Stimulated activated CD4-positive, alpha-beta T cell treated with anti-CD3 and anti-CD28 coated beads, Interleukin-15, amount 100 ng/mL, for 1 hour (primary cell): ENCODE results near the gene LEMD3.

Source experiments
- DNase-seq, 2 donors: peaks; one replicate each; pipeline ENCODE4 v3.0.0-alpha.2; 2020; ENCODE audit warnings: low read depth in 1 of 2, low spot score in 1 of 2

Gene LEMD3

GRCh38 chr12:65168681-65169319, 583 bp upstream of the LEMD3 start:
- no peak for DNase-seq

- peak; percentile 32 to 35 for DNase-seq
These were observed 962 bp downstream of the LEMD3 start for GRCh38 chr12:65170209-65170881.

- DNase-seq: no peak
These were observed 1.7 kb downstream of the LEMD3 start for GRCh38 chr12:65171073-65171472.

GRCh38 chr12:65171870-65172269, 2.5 kb downstream of the LEMD3 start:
- DNase-seq: no peak

- no peak for DNase-seq
These were observed 6.0 kb downstream of the LEMD3 start for GRCh38 chr12:65175385-65175784.

GRCh38 chr12:65182012-65182739, 12.8 kb downstream of the LEMD3 start:
- no peak for DNase-seq

GRCh38 chr12:65184176-65184857, 14.9 kb downstream of the LEMD3 start:
- DNase-seq: no peak

GRCh38 chr12:65184858-65185229, 15.5 kb downstream of the LEMD3 start:
- DNase-seq: no peak

- no peak for DNase-seq
These were observed 18.3 kb downstream of the LEMD3 start for GRCh38 chr12:65187665-65188064.

- no peak for DNase-seq
These were observed 18.9 kb downstream of the LEMD3 start for GRCh38 chr12:65188179-65188701.

GRCh38 chr12:65189028-65189718, 19.8 kb downstream of the LEMD3 start:
- no peak for DNase-seq

GRCh38 chr12:65192963-65193516, 23.7 kb downstream of the LEMD3 start:
- no peak for DNase-seq

- DNase-seq: no peak
These were observed 25.6 kb downstream of the LEMD3 start for GRCh38 chr12:65194949-65195348.

- DNase-seq: no peak
These were observed 26.1 kb downstream of the LEMD3 start for GRCh38 chr12:65195387-65196055.

GRCh38 chr12:65196762-65197567, 27.6 kb downstream of the LEMD3 start:
- no peak for DNase-seq

GRCh38 chr12:65199604-65200003, 30.2 kb downstream of the LEMD3 start:
- no peak for DNase-seq

GRCh38 chr12:65200007-65200665, 30.8 kb downstream of the LEMD3 start:
- no peak for DNase-seq

GRCh38 chr12:65203376-65203775, 34.0 kb downstream of the LEMD3 start:
- no peak for DNase-seq
